CD4-positive, alpha-beta T cell treated with Interleukin-17A for 1 hour (primary cell): ENCODE results near the gene FCN3.

ENCODE experiments used
- DNase-seq: peaks from one replicate; pipeline ENCODE4 v3.0.0-alpha.2; 2020

The FCN3 gene

GRCh38 chr1:27356619-27357280 lies 17.9 kb downstream of the FCN3 start:
- peak; percentile 65 for DNase-seq

DNA sequence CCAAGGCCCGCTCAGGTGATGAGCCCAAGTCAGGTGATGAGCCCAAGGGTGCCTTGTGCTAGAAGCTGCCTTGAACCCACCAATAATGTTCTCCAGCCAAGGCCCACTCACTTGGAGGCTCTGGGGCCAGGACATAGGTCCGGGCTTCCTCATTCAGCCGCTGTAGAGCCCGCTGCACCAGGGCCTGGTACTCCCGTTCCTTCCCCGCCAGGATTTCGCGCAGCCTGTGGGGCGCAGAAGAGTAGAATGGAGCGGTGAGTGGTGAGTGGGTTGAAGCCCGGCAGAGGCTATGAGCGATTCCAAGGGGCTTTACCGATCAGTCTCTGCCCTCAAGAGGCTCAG lies 18.4 kb downstream of the FCN3 start:
- no peak for DNase-seq

- DNase-seq = no peak
These were observed 18.9 kb downstream of the FCN3 start for GRCh38 chr1:27355683-27356082.

DNA sequence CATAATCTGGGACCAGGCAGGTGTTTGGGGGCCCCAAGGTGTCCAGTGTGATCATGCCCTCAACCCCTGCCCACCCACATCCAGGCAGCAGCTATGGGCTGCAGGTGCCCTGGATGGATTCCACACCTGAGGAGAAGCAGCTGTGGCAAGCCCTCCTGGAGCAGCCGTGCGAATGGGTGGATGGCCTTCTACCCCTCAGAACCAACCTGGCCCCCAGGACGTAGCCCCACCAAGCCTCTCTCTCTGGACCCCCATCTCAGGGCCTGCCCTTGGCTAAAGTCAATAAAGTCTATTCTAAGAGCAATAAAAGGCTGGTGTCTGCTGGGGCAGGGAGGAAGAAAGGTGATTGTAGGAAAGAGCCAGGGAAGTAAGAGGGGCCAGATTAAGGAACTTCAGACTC lies 21.0 kb downstream of the FCN3 start:
- DNase-seq = no peak

- no peak for DNase-seq
These were observed 21.5 kb downstream of the FCN3 start for GRCh38 chr1:27353166-27353565.

DNA sequence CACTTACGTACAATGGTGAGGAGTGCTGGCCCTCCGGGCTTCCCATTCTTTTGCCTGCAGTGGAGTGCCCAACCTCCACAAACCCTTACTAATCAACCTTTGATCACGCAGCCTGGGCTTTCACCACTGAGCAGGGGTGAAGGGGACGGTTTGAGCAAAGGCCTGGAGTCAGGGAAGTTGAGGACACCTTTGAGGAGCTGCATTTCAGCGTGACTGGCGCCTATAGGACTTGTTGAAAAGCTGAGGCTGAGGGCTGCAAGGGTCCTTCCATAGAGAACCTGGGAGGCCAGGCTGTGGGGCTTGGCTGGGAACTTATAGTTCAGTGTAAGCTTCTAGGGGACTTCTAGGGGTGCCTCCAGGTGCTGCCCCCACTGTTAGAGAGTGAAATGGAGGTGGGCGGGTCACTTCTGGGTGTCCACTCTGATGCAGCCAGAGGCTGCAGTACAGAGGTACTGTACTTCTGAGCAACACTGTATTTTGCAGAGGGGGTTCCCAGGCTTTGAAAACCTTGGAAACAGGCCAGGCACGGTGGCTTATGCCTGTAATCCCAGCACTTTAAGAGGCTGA lies 23.0 kb downstream of the FCN3 start:
- no peak for DNase-seq

DNA sequence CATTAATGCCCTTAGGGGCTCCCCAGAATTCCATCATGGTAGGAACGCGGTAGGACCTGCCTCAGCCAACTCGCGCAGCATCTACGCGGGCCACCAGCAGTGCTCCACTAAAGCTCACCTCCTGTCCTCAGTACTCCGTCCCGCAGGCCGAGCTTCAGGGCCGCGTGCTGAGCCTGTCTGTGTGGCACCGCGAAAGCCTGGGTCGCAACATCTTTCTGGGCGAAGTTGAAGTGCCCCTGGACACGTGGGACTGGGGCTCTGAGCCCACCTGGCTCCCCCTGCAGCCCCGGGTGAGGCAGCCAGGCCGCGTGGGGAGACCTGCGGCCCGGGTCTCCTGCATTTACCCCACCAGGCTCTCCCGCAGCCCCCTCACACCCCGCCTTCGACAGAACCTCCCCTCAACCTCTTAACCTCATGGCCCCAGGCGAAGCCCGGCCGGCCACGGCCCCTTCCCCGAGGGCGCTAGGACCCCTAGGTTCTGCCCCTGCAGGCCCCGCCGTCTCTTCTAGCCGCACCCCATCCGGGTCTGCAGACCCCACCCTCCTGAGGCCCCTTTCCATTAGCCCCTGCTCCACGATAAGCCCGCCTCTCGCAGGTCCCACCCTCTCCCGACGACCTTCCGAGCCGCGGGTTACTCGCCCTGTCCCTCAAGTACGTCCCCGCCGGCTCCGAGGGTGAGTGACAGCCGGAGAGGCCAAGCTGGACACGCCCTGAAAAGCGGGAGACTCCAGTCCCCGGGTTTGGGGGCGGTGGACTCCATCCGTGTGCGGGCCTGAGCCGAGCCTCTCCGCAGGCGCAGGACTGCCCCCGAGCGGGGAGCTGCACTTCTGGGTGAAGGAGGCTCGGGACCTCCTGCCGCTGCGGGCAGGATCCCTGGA lies 23.7 kb downstream of the FCN3 start:
- DNase-seq = no peak

GRCh38 chr1:27349784-27350662 lies 24.6 kb downstream of the FCN3 start:
- DNase-seq = peak; percentile 11

DNA sequence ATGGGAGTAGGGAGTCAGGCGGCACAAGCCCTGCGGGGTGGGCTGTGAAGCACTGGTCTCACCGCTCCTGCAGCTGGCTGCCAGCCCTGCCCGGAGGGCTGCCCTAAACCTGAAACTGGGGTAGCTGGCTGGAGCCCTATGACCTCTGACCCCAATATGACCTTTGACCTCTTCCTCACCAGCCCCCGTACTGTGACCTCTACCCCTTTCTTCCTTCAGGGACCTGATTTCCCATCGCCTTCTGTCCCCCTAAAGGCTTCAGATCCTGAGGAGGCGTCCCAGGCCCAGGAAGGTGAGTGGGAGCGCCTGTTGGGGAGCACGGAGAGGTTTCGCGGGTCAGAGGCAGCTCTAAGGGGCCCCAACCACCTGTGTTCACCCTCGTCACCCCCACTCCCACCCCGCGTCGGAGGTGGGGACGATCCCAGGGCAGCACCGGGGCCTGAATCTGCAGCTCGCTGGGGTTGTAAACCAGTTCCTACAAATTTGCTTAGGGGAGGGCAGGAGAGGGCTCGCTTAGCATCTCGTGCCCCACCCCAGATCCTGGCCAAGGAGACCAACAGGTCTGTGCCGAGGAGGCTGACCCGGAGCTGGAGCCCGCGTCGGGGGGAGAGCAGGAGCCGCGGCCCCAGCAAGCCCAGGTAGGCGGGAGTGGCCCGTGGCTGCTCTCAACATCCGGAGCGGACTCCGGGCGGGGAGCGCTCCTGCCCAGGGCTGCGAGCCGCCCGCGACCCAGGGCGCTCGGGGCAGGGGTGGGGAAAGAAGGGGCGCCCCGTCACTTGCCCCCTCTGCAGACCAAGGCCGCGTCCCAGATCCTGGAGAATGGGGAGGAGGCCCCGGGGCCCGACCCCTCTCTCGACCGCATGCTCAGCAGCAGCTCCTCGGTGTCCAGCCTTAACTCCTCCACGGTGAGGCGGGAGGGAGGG lies 25.5 kb downstream of the FCN3 start:
- DNase-seq = peak; percentile 43

DNA sequence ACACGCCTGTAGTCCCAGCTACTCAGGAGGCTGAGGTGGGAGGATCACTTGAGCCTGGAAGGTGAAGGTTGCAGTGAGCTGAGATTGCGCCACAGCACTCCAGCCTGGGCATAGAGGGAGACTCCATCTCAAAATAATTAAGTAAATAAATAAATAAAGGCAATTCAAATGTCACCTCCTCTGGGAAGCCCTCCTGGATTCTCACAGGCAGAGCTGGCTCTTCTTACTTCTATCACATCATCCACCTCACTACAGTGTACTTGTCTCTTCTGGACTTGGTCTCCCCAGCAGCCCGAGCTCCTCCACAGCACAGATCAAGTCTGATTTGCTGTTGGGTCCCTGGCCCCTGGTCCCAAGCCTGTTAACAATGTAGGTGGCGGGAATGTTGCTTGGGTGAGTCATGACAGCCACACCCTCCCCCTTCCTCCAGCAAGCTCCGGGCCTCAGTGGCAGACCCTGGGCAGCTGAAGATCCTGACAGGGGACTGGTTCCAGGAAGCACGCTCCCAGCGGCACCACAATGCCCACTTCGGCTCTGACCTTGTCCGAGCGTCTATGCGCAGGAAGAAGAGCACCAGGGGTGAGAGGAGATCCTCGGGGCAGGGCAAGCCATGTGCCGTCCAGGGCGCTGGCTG lies 27.5 kb downstream of the FCN3 start:
- no peak for DNase-seq

GRCh38 chr1:27346357-27346756 lies 28.3 kb downstream of the FCN3 start:
- no peak for DNase-seq

DNA sequence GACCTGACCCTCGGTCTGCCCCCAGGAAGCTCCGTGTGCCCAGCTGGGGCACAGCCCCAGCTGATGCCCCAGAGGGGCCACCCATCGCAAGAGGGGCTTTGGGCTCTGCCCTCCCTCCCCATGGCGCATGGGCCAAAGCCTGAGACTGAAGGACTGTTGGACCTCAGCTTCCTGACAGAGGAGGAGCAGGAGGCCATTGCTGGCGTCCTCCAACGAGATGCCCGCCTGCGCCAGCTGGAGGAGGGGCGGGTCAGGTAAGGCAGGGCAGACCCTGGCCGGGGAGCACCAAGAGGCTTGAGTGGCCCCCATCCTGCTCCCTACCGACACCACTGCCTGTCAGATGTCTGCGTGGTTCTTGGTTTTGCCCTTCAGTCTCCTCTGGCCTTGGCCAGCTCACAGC lies 29.4 kb downstream of the FCN3 start:
- no peak for DNase-seq

GRCh38 chr1:27343639-27344025 lies 31.0 kb downstream of the FCN3 start:
- no peak for DNase-seq

DNA sequence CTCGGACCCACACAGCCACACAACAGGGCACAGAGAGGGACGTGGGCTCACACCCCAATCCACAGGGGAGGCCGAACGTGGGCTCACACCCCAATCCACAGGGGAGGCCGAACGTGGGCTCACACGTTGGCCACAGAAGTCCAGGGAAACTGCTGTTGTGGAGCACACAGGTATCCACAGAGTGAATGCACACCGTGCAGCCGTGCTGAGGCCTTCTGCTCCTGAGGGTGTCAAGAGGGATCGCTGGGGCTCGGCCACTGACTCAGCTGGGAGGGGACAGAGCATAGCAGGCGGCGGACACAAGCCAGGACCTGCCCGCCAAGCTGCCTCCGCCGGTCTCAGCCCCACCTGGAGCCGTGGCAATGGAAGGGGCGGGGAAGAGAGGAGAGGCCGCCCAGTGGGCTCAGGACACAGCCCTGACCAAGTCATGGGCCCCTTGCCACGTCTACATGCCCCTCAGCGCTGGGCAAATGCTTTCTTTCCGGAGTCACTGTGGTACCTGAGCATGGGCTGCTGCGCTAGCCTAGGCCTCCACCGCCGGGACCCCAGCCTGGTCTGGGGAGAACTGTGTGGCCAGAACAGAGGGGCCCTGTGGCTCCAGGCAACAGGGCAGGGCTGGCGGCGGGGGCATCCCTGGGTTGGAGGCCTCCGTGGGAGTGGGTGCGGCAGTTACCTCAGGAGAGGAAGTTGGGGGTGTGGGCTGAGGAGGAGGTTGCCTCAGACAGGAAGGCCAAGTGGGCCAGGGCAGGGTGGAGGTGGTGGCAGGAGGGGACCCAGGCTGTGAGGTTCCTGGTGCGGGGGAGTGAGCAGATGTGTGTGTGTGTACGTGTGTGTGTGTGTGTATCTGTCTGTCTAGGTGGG lies 31.6 kb downstream of the FCN3 start:
- DNase-seq = peak; percentile 89

DNA sequence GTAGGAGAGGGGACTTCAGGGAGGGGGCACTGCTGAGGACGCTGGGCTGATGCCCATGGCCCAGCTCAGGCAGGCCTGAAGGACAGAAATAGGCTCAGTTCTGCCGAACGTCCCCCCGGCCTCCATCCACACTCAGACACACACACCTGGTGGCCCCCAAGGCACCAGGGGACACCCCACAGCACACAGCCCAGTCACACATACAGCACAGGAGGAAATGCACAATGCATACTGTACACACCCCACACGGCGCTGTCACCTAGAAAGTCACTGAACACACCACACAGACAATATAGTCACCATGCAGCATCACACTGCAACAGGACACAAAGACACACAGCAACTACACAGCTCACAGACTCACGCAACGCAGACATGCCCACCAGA lies 32.2 kb downstream of the FCN3 start:
- peak; percentile 40 for DNase-seq

DNA sequence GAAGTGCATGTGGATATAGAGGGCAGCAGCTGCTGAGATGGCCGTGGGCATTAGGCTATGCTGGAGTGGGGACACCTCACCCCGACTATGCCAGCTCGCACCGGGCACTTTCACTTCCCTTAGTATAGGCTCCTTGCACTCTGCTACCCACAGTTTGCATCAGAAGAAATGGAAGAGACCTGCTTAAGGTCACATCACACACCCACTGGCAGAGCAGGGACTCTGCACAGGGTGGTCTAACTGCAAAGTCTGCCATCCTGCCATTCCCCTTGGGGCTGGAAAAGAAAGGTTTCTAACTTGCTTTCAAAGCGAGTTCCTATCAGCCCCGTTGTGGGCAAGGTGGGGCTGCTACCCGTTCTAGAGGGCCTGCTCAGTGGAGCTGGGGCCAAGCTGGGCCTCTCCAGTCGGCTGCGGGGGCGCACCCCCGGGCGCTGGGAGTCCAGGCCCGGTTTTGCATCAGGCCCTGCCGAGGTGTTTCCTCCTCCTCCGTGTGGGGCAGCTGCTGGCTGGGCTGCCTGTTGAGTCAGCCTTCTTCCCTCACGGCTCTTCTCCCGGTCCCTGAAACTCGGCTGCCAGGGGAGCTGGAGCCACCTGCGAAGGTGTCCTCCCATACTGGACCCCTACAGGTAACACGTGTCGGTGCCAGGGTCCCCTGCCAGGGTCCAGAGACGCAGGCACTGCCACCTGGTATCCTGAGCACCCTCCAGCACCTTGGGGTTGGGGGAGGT lies 32.9 kb downstream of the FCN3 start, which contains the start of gene SYTL1:
TSS of gene SYTL1 (plus strand) at position 498 of the 728 bp plus-strand sequence. CDS start 3,313 bp downstream, outside the sequence.
- DNase-seq = peak; percentile 69

- no peak for DNase-seq
These were observed 35.4 kb downstream of the FCN3 start for GRCh38 chr1:27339213-27339612.

- no peak for DNase-seq
These were observed 35.9 kb downstream of the FCN3 start for GRCh38 chr1:27338751-27339150.

GRCh38 chr1:27336756-27337155 lies 37.9 kb downstream of the FCN3 start:
- DNase-seq = no peak
